Panc1 (cell line): ENCODE data around the gene PRRG3.

ENCODE experiments used
- CTCF ChIP-seq: fragments of 450-650 bp; IDR thresholded peaks from 2 replicates; pipeline ENCODE4 v1.5.1; 2017; ENCODE audit warnings: mild to moderate bottlenecking
- POLR2AphosphoS5 ChIP-seq: IDR thresholded peaks from 2 replicates; pipeline ENCODE4 v1.6.1; 2012; ENCODE audit warnings: mild to moderate bottlenecking, low read depth, low read length, moderate library complexity
- REST ChIP-seq, 2 experiments: IDR thresholded peaks; 2 replicates each; pipeline ENCODE4 v1.6.1; 2011 to 2012; ENCODE audit warnings: low read depth in 2 of 2, control low read depth in 1 of 2, low read length in 1 of 2, mild to moderate bottlenecking in 1 of 2, moderate library complexity in 1 of 2; ENCODE audit not compliant: insufficient read depth in 1 of 2

- TF ChIP-seq POLR2AphosphoS5 (no peak), CTCF (no peak), REST (IDR thresholded peaks at IDR 0.05; ENCODE audit: insufficient read depth in 1 of 2, low read depth in 2 of 2, low read length in 1 of 2) (no peak)
These were observed 7.6 kb downstream of the PRRG3 start for GRCh38 chrX:151702741-151703340.
